Measurements from ENCODE around the gene CELF4.
"Not testable (repeated sequence)": the region's sequence is repeated elsewhere in the genome, so short reads cannot be mapped to it uniquely, and the experiment has no call there.

CELF4 gene

GRCh38 chr18:37385846-37386778, 179.5 kb downstream of the CELF4 start:
- peak; percentile 17 for DNase-seq

- no peak for DNase-seq
These were observed 181.6 kb downstream of the CELF4 start for GRCh38 chr18:37383846-37384595.

- DNase-seq: no peak
These were observed 182.4 kb downstream of the CELF4 start for GRCh38 chr18:37383036-37383785.

- DNase-seq: no peak
These were observed 184.0 kb downstream of the CELF4 start for GRCh38 chr18:37381554-37381953.

GRCh38 chr18:37380546-37381110, 185.0 kb downstream of the CELF4 start:
- no peak for DNase-seq

GRCh38 chr18:37378336-37379010, 187.1 kb downstream of the CELF4 start:
- no peak for DNase-seq

GRCh38 chr18:37375181-37375580, 190.4 kb downstream of the CELF4 start:
- no peak for DNase-seq

GRCh38 chr18:37368110-37368954, 197.3 kb downstream of the CELF4 start:
- no peak for DNase-seq

GRCh38 chr18:37364237-37364636, 201.4 kb downstream of the CELF4 start:
- no peak for DNase-seq

- no peak for DNase-seq
These were observed 203.3 kb downstream of the CELF4 start for GRCh38 chr18:37362158-37362890.

- DNase-seq: no peak
These were observed 204.1 kb downstream of the CELF4 start for GRCh38 chr18:37361335-37362157.

- DNase-seq: not testable (repeated sequence)
These were observed 207.5 kb downstream of the CELF4 start for GRCh38 chr18:37358061-37358460.

GRCh38 chr18:37355772-37356171, 209.8 kb downstream of the CELF4 start:
- DNase-seq: no peak

- DNase-seq: no peak
These were observed 214.5 kb downstream of the CELF4 start for GRCh38 chr18:37351110-37351509.

- no peak for DNase-seq
These were observed 216.9 kb downstream of the CELF4 start for GRCh38 chr18:37348729-37349128.

GRCh38 chr18:37346048-37346447, 219.6 kb downstream of the CELF4 start:
- peak; percentile 7 for DNase-seq

- DNase-seq: no peak
These were observed 222.1 kb downstream of the CELF4 start for GRCh38 chr18:37343542-37343851.

- no peak for DNase-seq
These were observed 224.0 kb downstream of the CELF4 start for GRCh38 chr18:37341473-37342086.

- no peak for DNase-seq
These were observed 224.6 kb downstream of the CELF4 start for GRCh38 chr18:37341016-37341415.

All from DMS 273 treated with DMSO at 0.1 percent for 48 hours (cell line).